ENCODE results near the gene AIF1L. TPM values are rescaled to one million over a fixed set of nuclear protein-coding genes. Genes with fewer than 3 reads are reported as not detected.

Gene AIF1L
- total RNA-seq (2022; extraction: Qiagen RNA extraction; ENCODE audit: low read depth): 1.6 to 2.4 TPM (median 1.7 TPM) in 5 replicates

DNA sequence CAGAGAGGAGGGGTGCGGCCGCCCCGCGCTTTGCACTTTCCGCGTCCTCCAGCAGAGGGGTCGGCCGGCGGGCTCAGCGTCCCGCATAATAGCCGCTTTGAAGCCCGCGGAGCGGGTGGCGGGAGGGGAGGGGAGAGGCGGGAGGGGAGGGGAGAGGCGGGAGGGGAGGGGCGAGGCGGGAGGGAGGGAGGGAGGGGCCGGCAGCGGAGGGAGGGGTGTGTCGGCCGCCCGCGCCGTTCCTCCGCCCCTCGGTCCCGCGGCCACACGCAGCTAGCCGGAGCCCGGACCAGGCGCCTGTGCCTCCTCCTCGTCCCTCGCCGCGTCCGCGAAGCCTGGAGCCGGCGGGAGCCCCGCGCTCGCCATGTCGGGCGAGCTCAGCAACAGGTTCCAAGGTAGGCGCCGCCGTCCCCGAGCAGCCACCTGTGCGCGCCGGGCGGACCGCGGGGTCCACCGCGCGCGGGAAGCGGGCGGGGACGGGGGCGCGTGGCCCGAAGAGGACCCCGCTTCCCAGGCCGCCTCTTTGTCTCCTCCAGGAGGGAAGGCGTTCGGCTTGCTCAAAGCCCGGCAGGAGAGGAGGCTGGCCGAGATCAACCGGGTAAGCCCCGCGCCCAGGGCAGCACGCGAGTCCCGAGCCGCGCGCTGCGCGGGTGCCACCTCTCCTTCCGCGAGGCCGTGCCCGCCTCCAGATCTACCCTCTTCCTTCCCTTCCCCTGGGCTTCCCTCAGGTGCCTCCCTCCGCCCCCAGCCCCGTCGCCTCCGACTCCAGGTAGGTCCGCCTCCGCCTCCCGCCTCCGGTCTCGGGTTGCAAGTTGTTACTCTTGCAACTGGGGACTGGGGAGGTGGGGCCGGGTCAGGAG lies at the start of gene AIF1L:
Gene AIF1L (plus strand): TSS at position 263 of the 857 bp plus-strand sequence. CDS start 99 bp downstream, at position 362.

DNA sequence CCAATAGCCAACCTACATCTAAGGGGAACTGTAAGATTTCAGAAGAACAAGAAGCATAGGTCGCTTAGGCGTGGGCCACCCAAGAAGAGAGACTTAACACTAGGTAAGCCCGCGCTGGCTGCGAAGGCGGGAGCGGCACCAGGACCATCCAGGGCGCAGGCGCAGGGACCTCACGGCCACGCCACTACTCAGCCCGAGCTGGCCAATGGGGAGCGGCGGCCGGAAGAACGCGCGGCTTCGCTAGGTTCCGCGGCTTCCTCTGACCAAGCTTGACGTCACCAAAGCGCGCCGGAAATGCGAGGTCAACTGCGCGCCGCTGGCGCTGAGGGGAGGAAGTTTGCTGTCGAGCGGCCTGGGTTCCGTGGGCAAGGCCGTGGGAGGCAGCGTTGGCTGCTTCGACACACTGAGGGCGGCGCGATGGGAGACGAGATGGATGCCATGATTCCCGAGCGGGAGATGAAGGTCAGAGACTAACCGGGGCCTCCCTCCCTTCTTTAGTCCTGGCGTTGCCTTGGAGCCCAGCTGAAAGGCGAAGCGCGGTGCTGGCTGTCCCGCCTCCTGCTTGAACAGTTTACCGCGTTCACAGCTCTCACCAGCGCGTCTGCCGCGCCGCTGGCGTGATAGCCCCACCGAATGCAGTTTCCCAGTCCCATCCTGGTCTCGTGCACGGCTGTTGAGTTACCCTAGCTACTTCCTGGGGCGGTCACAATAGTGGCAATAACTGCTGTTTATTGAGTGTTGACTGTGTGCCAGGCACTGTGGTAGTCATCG lies 29.1 kb downstream of the AIF1L start, which contains the start of gene NUP214:
Gene NUP214 (plus strand): TSS at position 299 of the 771 bp plus-strand sequence. CDS start 119 bp downstream, at position 418.

Other genes starting within 250 kb of the AIF1L start
- not detected in 5 replicates for gene QRFP, start 199.7 kb upstream of the AIF1L start, total RNA-seq (2022; extraction: Qiagen RNA extraction; ENCODE audit: low read depth)
- 11.5 to 18.2 TPM (median 15.7 TPM) in 5 replicates for gene FIBCD1, start 157.3 kb upstream of the AIF1L start, total RNA-seq (2022; extraction: Qiagen RNA extraction; ENCODE audit: low read depth)
- 1.5 to 3.2 TPM (median 2.1 TPM) in 5 replicates for gene LAMC3, start 87.4 kb upstream of the AIF1L start, total RNA-seq (2022; extraction: Qiagen RNA extraction; ENCODE audit: low read depth)
- 22.0 to 27.1 TPM (median 23.1 TPM) in 5 replicates for gene NUP214, start 29.1 kb downstream of the AIF1L start, total RNA-seq (2022; extraction: Qiagen RNA extraction; ENCODE audit: low read depth)
- gene FAM78A, start 180.0 kb downstream of the AIF1L start, total RNA-seq (2022; extraction: Qiagen RNA extraction; ENCODE audit: low read depth): 0.19 to 0.35 TPM (median 0.26 TPM) in 5 replicates
- gene PLPP7, start 193.2 kb downstream of the AIF1L start, total RNA-seq (2022; extraction: Qiagen RNA extraction; ENCODE audit: low read depth): 0.09 TPM in 1 of 5 replicates, not detected in the others

Data from A549 treated with GW870086 at 1 μM for 4 hours (cell line).